22Rv1 (cell line): ENCODE results near the gene DCUN1D2.

ENCODE experiments used
- CTCF ChIP-seq: fragments of 450-650 bp; IDR thresholded peaks from 2 replicates; pipeline ENCODE4 v1.5.1; 2017; ENCODE audit warnings: mild to moderate bottlenecking
- ZFX ChIP-seq: fragments of 450-650 bp; IDR thresholded peaks from 2 replicates; pipeline ENCODE4 v1.6.1; 2017; ENCODE audit warnings: antibody characterized with exemption, borderline replicate concordance

DNA sequence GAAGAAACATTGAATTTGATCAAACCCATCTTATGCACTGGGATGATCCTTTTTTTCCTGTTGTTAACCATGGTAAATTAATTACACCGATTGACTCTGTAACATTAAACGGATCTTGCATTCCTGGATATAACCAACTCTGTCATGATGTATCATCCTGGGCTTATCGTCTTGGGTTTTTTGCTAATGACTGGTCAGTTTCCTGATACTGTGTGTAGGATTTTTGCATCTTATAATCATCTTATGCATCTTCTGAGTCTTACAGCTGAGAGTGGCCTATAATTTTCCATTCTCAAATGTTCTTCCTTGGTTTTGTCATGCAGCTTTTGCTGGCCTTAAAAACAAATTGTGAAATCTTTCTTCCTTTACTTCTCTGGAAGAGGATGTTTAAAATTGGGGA is 12.8 kb downstream of the DCUN1D2 start:
- TF ChIP-seq CTCF = no peak
- no peak for TF ChIP-seq ZFX
